Hematopoietic multipotent progenitor cell treated with erythropoietin and hydrocortisone succinate and interleukin-3 and kit ligand, for 8 days (in vitro differentiated cells): Measurements from ENCODE around the gene PTPA.

Source experiments
- DNase-seq: peaks from one replicate; pipeline ENCODE4 v3.0.0-alpha.2; 2015

PTPA gene

DNA sequence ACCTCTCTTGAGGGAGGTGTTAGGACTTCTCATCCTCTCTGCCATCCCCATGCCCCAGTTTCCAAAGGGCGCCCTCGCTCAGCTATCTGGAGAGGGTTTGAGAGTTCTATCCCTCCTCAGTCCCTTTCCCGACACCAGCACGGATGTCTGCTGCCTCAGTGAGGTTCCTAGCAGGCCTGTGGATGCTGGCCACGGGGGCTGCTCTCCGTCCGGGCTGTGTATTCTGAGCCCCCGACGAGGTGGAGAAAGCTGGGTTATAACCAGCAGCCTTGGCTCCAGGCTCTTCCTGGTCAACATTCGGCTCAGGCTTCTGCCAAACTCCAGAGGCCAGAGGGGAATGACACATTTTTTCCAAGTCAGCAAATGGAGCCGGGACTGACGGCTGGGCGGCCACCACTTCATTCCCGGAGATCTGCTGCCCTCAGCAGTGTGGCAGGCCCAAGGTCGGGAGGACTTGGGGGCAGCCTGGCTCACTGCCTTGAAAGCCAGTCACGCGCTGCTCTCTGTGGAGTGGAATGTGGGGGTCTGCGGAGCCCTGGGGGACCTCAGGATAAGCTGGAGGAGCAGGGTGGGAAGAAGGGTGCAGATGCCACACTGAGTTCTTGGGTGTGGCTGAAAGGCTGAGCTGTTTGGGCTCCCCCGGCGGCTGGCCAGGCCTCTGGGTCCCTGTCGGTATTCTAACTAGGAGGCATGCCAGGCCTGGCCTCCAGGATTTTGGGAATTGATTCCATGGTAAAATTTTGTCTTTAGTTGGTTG is 27.4 kb downstream of the PTPA start:
- DNase-seq: no peak

- peak; percentile 88 for DNase-seq
Observed at GRCh38 chr9:129139233-129139992, 28.2 kb downstream of the PTPA start.

DNA sequence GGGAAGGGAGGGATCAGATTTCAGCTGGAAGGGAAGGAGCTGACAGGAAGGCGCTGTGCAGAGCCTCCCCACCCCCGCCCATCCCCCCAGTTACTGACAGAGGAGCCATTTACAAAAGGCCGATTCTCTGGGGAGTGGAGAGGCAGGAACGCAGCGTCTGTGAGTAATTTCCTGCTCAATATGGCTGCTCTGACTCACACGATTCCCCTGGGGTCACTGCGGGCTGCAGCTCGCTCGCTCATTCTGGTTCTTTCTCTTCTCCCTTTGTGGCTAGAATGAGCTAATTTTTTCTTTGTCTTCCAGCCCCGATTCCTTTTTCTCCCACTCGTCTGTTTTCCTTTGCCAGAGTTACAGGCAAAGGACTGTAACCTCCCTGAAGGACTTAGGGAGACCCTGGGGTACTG is 28.8 kb downstream of the PTPA start:
- DNase-seq: peak; percentile 72

GRCh38 chr9:129140397-129141065 is 29.3 kb downstream of the PTPA start:
- no peak for DNase-seq

DNA sequence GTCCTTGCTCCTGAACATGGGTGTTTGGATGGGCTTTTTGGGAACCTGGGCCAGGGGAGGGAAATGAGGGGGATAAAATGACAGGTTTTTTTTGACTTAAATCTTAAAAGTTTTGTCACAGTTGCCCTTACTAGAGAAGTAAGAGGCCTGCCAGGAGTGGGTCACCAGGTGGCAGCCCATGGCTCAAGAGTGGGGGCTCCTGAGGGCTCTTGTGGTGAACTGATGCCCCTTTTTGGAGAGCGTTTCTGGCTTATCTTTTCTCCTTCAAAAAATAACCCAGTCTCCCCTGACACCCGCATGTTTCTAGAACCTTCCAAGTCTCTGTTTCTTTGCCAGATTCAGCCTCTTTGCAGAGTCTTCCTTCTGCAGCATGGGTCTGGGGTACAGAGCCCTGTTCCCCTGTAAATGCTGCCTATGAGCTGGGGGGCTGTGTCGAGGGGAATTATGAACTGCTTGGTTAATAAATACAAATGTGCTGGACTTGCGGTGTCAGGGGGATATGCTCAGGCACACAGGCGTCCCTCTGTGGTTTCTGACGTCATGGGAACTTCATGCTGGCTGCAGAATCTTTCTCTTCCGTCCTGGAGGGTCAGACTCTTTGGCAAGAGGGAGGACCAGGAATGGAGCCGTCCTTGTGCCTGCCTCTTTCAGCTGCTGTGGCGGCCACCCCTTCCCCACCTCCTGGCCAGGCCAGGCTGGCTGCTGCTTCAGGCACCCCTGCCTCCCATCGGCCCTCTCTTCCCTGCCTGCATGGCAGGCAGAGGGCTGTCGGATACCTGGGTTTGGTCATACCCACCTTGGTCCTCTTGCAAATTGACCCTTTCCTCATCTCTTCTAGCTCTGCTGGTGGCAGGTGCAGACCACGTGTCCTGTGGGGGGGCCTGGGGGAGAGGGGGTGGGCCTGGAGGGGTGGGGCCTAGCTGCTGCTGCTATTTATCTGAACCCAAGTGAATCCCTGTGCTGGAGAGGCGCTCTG is 30.1 kb downstream of the PTPA start:
- DNase-seq: peak; percentile 54

DNA sequence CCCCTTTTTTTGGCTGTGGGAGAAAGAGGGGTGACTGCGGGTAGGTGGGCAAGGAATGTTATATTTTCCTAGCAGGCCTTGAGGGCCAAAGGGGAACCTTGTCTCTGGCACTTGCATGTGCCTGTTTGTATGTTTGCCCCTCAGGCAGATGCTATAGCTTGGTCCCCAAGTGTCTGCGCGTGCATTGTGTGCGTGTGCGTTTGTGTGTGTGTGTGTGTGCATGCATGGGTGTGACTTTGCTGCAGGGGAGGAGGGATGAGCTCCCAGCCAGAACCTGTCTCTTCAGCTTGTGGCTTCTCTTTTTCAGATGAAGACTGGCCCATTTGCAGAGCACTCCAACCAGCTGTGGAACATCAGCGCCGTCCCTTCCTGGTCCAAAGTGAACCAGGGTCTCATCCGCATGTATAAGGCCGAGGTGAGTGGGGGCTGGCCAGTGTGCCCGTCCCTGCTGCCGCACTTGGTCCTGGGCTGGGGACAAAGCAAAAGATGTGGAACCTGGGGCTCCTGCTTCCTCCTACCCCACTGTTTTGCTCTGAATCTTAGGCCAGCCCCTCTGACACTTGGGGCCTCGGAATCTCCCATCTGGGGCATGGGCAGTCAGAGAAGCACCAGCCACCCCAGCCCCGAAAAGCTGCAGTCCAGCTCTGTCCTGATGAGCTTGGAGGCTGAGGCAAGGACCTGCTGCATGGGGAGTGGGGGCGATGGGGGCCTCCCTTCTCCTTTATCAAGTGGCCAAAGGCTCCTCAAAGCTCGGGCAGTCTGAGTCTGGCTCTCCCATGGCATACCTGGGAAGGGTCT is 31.1 kb downstream of the PTPA start:
- no peak for DNase-seq

GRCh38 chr9:129143031-129143927 is 32.1 kb downstream of the PTPA start:
- peak; percentile 81 for DNase-seq

DNA sequence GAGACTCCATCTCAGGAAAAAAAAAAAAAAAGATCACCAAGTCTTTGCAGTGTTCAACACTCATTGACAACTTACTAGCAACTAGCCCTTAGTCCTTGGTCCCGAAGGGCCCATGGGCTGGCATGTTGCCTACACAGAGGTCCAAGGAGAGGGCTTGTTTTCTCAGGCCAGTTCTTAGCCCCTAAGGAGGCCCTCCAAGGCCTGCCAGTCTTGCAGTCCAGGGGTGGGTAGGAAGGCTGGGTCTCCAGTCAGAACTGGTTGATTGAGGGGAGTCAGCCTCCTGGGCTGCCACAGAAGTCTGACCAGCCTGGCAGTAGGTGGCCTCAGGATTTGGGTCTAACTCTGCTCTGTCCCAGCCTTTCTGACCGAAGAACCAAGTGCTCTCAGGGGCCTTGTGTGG is 34.1 kb downstream of the PTPA start:
- DNase-seq: no peak

- no peak for DNase-seq
Observed at GRCh38 chr9:129145841-129146292, 34.7 kb downstream of the PTPA start.

DNA sequence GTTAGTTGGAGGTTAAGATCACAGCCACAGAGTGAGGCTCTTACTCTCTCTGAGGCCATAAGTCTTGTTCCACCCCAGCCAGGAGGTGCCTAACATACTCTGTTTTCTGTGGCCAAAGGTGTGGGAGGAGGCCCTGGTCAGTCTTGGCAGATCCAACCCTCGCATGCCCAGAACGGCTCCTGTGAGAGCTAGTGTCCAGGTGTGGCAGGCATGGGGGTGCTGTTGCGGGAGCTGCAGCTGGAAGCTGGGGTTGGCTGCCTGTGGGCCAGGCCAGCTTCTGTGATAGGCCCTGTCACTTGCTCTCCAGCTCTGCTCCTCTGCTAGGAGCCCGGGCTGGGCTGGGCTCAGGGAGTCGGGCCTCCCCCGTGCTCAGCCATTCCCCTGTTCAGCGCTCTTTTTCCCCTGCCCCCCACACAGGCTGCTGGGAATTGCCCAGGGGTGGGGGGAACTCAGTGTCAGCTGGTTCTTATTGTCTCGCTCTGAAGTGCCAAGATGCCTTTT is 35.3 kb downstream of the PTPA start:
- no peak for DNase-seq

DNA sequence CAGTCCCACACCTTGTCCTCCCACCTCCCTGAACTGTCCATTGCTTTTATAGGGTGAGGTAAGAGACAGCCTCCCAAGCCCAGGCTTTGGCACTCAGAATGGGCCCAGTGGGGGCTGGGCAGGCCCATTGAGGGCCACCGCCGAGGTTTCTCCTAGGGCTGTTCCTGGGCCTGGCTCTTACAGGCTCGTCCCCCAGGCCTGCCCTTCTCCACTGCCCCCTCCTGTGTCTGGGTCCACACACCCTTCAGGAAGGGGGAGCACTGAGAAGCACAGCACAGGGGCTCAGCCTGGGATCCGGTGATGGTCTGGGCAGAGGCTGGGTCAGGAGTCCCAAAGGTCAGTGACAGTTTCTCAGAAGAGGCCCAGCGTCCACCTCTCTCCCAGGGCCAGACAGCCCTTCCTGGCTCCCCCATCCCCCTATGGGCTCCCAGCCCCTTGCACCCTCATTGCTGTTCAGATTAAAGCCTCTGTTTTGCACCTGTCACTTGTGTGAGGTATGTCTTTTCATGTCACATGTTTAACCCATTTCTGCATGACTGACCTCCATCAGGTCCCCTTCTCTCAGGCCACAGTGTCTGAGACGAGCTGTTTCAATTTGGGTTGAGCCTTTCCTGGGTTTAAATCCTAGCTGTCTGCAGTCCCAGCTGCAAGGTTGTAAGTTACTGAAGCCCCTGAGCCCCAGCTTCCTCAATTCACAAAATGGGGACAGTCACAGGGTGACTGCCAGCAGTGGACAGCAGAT is 37.4 kb downstream of the PTPA start:
- no peak for DNase-seq

DNA sequence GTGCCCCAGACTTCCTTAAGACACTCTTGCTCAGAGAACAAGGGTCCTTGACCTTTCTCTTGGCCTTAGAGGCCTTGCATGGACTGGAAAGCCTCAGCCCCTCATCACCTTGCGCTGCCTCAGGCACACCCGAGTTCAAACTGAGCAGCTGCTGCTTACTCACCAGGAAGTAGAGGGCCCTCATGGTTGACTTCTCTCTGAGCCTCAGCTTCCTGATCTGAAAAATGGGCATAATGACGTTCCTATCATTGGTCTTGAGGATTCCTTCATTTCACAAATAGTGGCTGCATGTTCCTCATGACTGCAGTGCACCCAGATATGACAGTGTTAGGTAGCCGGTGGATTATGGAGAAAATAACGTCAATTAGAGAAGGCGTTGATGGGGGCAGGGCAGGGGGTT is 38.2 kb downstream of the PTPA start:
- DNase-seq: no peak

GRCh38 chr9:129150122-129150521 is 38.9 kb downstream of the PTPA start:
- DNase-seq: no peak

- no peak for DNase-seq
Observed at GRCh38 chr9:129150672-129151211, 39.5 kb downstream of the PTPA start.

GRCh38 chr9:129151469-129151868 is 40.3 kb downstream of the PTPA start:
- DNase-seq: no peak

DNA sequence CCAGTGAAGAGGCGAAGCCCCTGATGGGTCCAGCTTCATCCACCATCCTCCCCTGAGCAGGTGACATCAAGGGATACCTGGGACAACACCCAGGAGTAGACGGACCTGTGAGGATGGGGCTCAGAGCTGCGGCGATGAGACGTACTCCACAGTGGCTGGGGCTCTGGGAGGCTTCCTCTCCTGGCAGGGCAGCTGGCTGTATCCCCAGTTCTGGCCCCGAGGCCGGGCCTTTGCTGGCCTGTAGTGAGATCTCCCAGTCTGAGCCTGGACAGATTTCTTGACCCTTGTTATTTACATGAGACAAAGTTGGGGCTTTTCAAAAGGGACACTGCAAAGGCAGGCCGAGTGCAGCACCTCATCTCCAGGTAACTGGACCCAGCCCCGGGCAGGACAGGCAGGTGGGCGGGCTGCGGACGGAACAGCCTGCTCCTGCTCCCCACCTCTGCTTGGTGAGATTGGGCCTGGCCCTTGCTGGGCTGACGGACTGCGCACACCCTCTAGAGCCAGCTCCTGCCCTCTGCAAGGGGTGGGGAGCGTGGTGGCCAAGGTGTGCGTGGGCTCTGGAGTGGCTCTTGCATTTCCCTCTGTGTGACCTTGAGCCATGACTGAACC is 43.8 kb downstream of the PTPA start:
- no peak for DNase-seq

- DNase-seq: no peak
Observed at GRCh38 chr9:129156163-129156562, 44.9 kb downstream of the PTPA start.

DNA sequence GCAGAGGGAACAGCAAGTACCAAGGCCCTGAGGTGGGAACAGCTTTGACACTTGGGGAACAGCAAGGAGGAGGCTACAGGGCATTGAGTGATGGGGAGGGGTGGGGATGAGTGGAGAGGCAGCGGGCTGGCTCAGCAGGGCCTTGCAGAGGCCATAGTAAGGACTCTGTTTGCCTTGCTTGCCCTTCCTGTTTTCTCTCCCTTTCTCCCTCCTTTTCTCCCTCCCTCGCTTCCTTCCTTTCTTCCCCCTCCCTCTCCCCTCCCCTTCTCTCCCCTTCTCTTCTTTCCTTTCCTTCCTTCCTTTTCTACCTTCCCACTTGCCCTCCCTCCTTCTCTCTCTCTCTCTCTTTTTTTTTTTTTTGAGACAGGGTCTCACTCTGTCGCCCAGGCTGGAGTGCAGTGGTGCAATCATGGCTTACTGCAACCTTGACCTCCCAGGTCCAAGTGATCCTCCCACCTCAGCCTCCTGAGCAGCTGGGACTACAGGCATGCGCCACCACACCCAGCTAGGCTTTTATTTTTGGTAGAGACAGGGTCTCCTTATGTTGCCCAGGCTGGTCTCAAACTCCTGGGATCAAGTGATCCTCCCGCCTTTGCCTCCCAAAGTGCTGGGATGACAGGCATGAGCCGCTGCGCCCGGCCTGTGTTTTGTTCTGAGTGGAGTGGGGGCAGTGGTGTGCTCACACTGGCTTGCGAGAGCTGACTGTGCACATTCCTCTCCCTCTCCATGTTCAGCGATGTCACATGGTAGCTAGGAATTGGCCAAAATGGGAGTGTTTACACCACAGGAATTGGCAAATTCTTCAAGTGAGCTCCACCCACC is 49.7 kb downstream of the PTPA start:
- DNase-seq: no peak
